Mucosa of descending colon (tissue), 3 donors: ENCODE measurements around the gene MAP1B. TPM values are rescaled to one million over a fixed set of nuclear protein-coding genes. Genes with fewer than 3 reads are reported as not detected.

Experiments used
- ATAC-seq: fragments of 200-7000 bp; cut with Tn5 transposase; one replicate; pipeline ENCODE4 v1.9.1; 2020; ENCODE audit warnings: mild to moderate bottlenecking, moderate library complexity
- DNase-seq, 3 donors: peaks; one replicate each; pipeline ENCODE4 v3.0.0-alpha.2; 2020
- H3K36me3 ChIP-seq: fragments of 200-600 bp; one replicate; pipeline ENCODE4 v1.8.0; 2021; ENCODE audit warnings: low read depth, mild to moderate bottlenecking
- H3K4me1 ChIP-seq: fragments of 200-600 bp; one replicate; pipeline ENCODE4 v1.8.0; 2021; ENCODE audit warnings: low read depth, mild to moderate bottlenecking
- H3K4me3 ChIP-seq: fragments of 200-600 bp; one replicate; pipeline ENCODE4 v1.8.0; 2021; ENCODE audit warnings: mild to moderate bottlenecking
- H3K9me3 ChIP-seq: fragments of 200-600 bp; one replicate; pipeline ENCODE4 v1.8.0; 2021; ENCODE audit warnings: mild to moderate bottlenecking
- intact Hi-C, 2 donors: fragments of 100-400 bp; cut with DNase I in 1 of 2; cut with micrococcal nuclease in 1 of 2; formaldehyde crosslinking; loops; one replicate each; pipeline versions ENCODE4 v1.11.0 to v1.11.1; 2022; cut with DNase I, micrococcal nuclease
- total RNA-seq, 3 donors: library from RNA; stranded (reverse); fragmentation: NEBNext Ultra II Directional in 2 of 3; extraction: Animal tissue kit (Norgen Biotek cat#: 25700) in 2 of 3; gene quantifications; one replicate each; pipeline versions ENCODE4 v1.2.1 to v1.2.4, GENCODE V29; 2021 to 2023
- TF ChIP-seq, protein P1 (sequence below): fragments of 200-600 bp; IDR thresholded peaks from one replicate; pipeline ENCODE4 v1.8.0; 2022; ENCODE audit warnings: antibody characterized with exemption, mild to moderate bottlenecking
- donor health status: DM: no; HTN: no; CAD: no; lungs with moderate emphysema.
- donor health status: DM: no; HTN: no; CAD: no.
- donor health status: DM: no; HTN: yes; CAD: no.

Gene MAP1B
- total RNA-seq, 3 donors from 2014 or later = 6.5 to 72.3 (median 20.9) TPM

DNA sequence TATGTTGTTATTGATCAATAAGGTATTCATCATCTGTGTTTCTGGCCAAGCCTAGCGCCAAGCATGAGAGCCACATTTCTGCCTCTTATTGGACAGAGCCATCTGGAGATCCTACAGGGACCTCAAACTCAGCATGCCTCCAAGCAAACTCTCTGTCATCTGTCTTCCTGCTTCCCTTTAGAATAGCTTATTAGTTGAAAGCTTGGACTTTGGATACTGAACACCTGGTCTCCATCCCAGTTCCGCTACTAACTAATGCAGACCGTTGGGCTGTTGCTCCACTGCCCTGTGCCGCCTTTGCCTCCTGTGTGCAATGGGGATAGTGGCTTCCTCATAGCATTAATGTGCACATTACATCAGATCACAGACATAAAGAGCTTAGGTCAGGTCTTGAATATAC, 65.5 kb downstream of the MAP1B start:
- Histone ChIP-seq H3K9me3 (no peaks in the 10 kb centered on the region), H3K4me1 (no peaks in the 10 kb centered on the region), H3K36me3 (no peaks in the 10 kb centered on the region), H3K4me3 (no peak overlapping the region)
- intact Hi-C loops = no loop called here
- DNase-seq = no peak
- ATAC-seq = peak; percentile 26
- TF ChIP-seq, protein P1, sequence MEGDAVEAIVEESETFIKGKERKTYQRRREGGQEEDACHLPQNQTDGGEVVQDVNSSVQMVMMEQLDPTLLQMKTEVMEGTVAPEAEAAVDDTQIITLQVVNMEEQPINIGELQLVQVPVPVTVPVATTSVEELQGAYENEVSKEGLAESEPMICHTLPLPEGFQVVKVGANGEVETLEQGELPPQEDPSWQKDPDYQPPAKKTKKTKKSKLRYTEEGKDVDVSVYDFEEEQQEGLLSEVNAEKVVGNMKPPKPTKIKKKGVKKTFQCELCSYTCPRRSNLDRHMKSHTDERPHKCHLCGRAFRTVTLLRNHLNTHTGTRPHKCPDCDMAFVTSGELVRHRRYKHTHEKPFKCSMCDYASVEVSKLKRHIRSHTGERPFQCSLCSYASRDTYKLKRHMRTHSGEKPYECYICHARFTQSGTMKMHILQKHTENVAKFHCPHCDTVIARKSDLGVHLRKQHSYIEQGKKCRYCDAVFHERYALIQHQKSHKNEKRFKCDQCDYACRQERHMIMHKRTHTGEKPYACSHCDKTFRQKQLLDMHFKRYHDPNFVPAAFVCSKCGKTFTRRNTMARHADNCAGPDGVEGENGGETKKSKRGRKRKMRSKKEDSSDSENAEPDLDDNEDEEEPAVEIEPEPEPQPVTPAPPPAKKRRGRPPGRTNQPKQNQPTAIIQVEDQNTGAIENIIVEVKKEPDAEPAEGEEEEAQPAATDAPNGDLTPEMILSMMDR = no peak

DNA sequence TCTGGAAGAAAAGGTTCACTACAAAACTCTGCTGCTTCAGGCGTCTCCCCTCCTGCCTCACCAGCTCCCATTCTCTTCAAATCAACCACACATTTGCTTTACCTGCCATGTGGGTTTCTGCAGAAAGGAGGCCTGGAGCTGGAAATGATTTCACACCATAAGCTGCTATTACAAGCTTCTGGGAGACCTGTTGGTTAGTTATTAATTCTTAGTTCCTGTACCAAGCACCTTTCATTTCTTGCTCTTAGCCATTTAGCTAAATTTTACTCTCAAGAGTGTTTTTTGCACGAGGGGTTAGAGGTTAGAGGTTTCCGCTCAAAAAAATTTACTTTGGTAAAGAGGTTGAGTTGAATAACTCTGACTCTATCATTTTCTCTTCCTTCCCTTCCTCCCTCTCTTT, 70.3 kb downstream of the MAP1B start:
- Histone ChIP-seq H3K4me3 (no peak overlapping the region), H3K4me1 (no peaks in the 10 kb centered on the region), H3K36me3 (no peaks in the 10 kb centered on the region), H3K9me3 (no peaks in the 10 kb centered on the region)
- no peak for DNase-seq
- intact Hi-C loops = no loop called here
- ATAC-seq = no peak
- TF ChIP-seq, protein P1 = no peak

DNA sequence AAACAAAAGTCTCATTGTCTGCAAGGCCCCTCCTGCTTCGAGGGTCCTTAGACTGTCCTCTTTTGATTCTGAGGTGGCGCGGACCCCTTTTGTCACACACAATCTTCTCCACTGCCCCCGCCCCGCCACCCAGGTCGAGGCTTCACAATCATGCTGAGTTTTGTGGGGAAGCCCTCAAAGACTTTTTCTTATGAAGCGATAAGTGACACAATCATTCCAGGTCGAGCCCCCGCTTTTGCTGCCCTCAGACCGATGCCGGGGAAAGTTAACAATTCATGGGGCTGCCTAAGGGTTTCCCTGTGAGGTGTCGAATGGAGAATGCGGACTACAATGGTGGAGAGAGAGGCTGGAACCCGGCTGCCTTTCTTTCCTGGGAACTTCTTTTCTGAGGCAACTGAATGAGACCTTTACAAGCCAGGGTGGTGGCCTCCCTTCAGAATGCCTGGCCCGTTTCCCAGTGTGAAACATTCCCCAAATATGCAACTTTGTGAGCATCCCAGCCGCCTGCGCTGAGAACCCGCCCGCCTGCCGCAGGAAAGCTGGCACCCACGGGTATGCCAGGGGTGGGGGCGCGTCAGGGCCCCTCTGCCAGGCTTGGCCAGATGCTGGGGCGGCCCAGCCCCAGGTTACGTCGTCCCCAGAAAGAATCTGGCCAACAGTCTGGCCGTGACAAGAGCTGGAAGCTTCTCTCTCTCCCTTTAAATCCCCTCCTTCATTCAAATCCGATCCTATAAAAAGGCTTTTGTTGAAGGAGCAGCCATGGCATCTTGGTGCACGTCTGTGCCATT, 71.9 kb downstream of the MAP1B start:
- H3K9me3 ChIP-seq = no peaks in the 10 kb centered on the region
- no peak overlapping the region for H3K4me3 ChIP-seq
- intact Hi-C loops = no loop called here
- TF ChIP-seq, protein P1 = no peak
- H3K36me3 ChIP-seq = no peaks in the 10 kb centered on the region
- ATAC-seq (peak; percentile 44), DNase-seq (peak in 2 of 3 donors; percentile 32 to 33)
- H3K4me1 ChIP-seq = no peaks in the 10 kb centered on the region

DNA sequence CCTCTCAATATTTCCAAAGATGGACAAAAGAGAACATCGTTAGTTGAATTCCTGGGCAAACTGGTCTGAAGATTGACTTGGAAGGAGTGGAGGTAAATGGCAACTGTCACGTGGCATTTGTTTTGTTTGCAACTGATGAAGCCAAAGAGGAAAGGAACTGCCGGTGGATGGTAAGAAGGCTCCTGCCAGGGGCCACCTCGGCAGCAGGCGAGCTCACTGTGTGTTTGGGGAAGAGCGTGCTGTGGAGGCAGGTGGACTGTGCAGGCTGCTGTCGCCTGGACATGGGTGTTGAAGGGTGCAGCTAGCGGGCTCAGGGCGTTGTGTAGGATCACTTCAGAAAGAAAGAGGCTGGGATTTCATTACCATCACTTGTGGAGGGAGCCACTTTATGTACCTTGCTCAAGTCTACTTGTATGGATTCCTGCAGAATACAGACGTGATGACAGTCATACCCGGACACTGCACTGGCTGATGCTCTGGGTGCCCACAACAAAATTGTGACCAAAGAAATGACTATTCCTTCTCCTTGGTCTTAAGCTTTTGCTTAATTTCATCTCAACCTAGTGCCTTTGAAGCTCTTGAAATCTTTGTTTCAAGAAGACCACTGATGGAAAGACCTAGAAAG, 72.7 kb downstream of the MAP1B start:
- Histone ChIP-seq H3K4me3 (no peak overlapping the region), H3K4me1 (no peaks in the 10 kb centered on the region), H3K36me3 (no peaks in the 10 kb centered on the region), H3K9me3 (no peaks in the 10 kb centered on the region)
- DNase-seq = no peak
- ATAC-seq = no peak
- TF ChIP-seq, protein P1 = no peak
- intact Hi-C loops = no loop called here

DNA sequence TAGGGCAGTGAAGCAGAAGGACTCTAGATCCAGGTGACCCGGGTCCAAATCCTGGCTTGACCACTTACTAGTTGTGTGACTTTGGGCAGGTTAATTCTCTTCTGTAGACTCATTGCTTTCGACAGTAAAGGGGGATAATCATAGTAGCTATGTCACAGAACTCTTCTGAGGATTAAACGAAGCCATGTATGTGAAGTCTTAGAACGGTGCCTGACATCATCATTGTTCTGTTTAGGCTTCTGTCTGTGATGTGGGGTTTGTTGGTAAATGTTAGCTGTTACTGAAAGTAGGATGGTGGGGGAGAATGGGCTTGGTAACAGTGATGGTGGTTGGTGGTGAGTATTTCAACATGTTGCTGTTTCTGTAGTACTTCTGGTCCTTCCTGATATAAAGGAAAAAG, 73.7 kb downstream of the MAP1B start:
- Histone ChIP-seq H3K9me3 (no peaks in the 10 kb centered on the region), H3K4me3 (no peak overlapping the region), H3K4me1 (no peaks in the 10 kb centered on the region), H3K36me3 (no peaks in the 10 kb centered on the region)
- no peak for ATAC-seq
- intact Hi-C loops = no loop called here
- DNase-seq = no peak
- TF ChIP-seq, protein P1 = no peak
